GM19240 (cell line): ENCODE measurements around the gene VSX1.

Experiments
- DNase-seq: peaks from one replicate; pipeline ENCODE4 v3.0.0; 2011; ENCODE audit warnings: low spot score; ENCODE audit not compliant: insufficient read length

The VSX1 gene

GRCh38 chr20:25066386-25066785 lies 15.6 kb downstream of the VSX1 start:
- DNase-seq = no peak

- no peak for DNase-seq
These were observed 16.2 kb downstream of the VSX1 start for GRCh38 chr20:25065625-25066338.

- no peak for DNase-seq
These were observed 16.8 kb downstream of the VSX1 start for GRCh38 chr20:25065072-25065624.

GRCh38 chr20:25064561-25065071 lies 17.3 kb downstream of the VSX1 start:
- no peak for DNase-seq

GRCh38 chr20:25063981-25064380 lies 18.0 kb downstream of the VSX1 start:
- no peak for DNase-seq

GRCh38 chr20:25063546-25063945 lies 18.4 kb downstream of the VSX1 start:
- DNase-seq = no peak

GRCh38 chr20:25062841-25063240 lies 19.1 kb downstream of the VSX1 start:
- DNase-seq = no peak

GRCh38 chr20:25061821-25062530 lies 20.0 kb downstream of the VSX1 start:
- no peak for DNase-seq

- no peak for DNase-seq
These were observed 20.7 kb downstream of the VSX1 start for GRCh38 chr20:25061103-25061799.

GRCh38 chr20:25059866-25060465 lies 22.0 kb downstream of the VSX1 start:
- no peak for DNase-seq

GRCh38 chr20:25058847-25059810 lies 22.8 kb downstream of the VSX1 start:
- no peak for DNase-seq

GRCh38 chr20:25058051-25058846 lies 23.7 kb downstream of the VSX1 start, which contains the start of gene ACSS1:
ACSS1 (minus strand) TSS chr20:25058139; CDS start chr20:25058102, 37 bp downstream.
- DNase-seq = peak; percentile 63

- no peak for DNase-seq
These were observed 24.5 kb downstream of the VSX1 start for GRCh38 chr20:25057234-25058050.

- DNase-seq = peak; percentile 26
These were observed 25.2 kb downstream of the VSX1 start for GRCh38 chr20:25056690-25057233.

GRCh38 chr20:25055711-25056495 lies 26.0 kb downstream of the VSX1 start:
- no peak for DNase-seq

- no peak for DNase-seq
These were observed 26.8 kb downstream of the VSX1 start for GRCh38 chr20:25054995-25055629.
